A673 (cell line): ENCODE data around the gene HBA1.

Experiments used
- CTCF ChIP-seq: fragments of 300-800, 200-600 bp; sonication (generic); conservative IDR thresholded peaks from 2 replicates; pipeline ENCODE4 v1.5.1; 2017; ENCODE audit warnings: low read depth, mild to moderate bottlenecking, antibody characterized with exemption, low read length, moderate library complexity, mixed read lengths
- EZH2 ChIP-seq: fragments of 200-600 bp; sonication (generic); IDR thresholded peaks from 2 replicates; pipeline ENCODE4 v1.6.1; 2017; ENCODE audit warnings: borderline replicate concordance, low read depth, mild to moderate bottlenecking, mixed read lengths, antibody characterized with exemption, low read length; ENCODE audit not compliant: poor library complexity, severe bottlenecking

GRCh38 chr16:144797-145252, 31.7 kb upstream of the HBA1 start:
- TF ChIP-seq CTCF = no peak
- no peak for TF ChIP-seq EZH2
